MM.1S (cell line): Measurements from ENCODE around the gene PTPRE.

Experiments
- DNase-seq: peaks from one replicate; pipeline ENCODE4 v3.0.0-alpha.2; 2015
- H2AFZ ChIP-seq: fragments of 300-600 bp; sonication (generic); 2 replicates; pipeline ENCODE4 v1.6.0; 2016; ENCODE audit warnings: antibody characterized with exemption, low read length
- H3F3A ChIP-seq: fragments of 300-600 bp; sonication (generic); 2 replicates; pipeline ENCODE4 v1.6.1; 2016; ENCODE audit warnings: mild to moderate bottlenecking, antibody characterized with exemption, low read length, moderate library complexity, mixed read lengths; ENCODE audit not compliant: insufficient read depth
- H3K27ac ChIP-seq: fragments of 300-600 bp; sonication (generic); 2 replicates; pipeline ENCODE4 v1.5.1; 2016; ENCODE audit warnings: mild to moderate bottlenecking, low read length
- H3K27me3 ChIP-seq: fragments of 300-600 bp; sonication (generic); replicated peaks from 2 replicates; pipeline ENCODE4 v1.6.0; 2016; ENCODE audit warnings: low read length; ENCODE audit not compliant: insufficient read depth
- H3K36me3 ChIP-seq: fragments of 300-600 bp; sonication (generic); replicated peaks from 2 replicates; pipeline ENCODE4 v1.6.1; 2016; ENCODE audit warnings: mild to moderate bottlenecking, low read length, mixed read lengths; ENCODE audit not compliant: insufficient read depth
- H3K4me1 ChIP-seq: fragments of 300-600 bp; sonication (generic); 2 replicates; pipeline ENCODE4 v1.6.1; 2016; ENCODE audit warnings: low read length, mixed read lengths
- H3K4me2 ChIP-seq: fragments of 300-600 bp; sonication (generic); 2 replicates; pipeline ENCODE4 v1.6.0; 2016; ENCODE audit warnings: low read depth, low read length
- H3K4me3 ChIP-seq: fragments of 300-600 bp; sonication (generic); 2 replicates; pipeline ENCODE4 v1.5.1; 2016; ENCODE audit warnings: low read length, mixed read lengths
- H3K79me2 ChIP-seq: fragments of 300-600 bp; sonication (generic); 2 replicates; pipeline ENCODE4 v1.6.1; 2016; ENCODE audit warnings: mixed run types, low read length, mixed read lengths
- H3K9ac ChIP-seq: fragments of 300-600 bp; sonication (generic); 2 replicates; pipeline ENCODE4 v1.6.1; 2016; ENCODE audit warnings: low read length, mixed read lengths
- H3K9me2 ChIP-seq: fragments of 300-600 bp; sonication (generic); replicated peaks from 2 replicates; pipeline ENCODE4 v1.6.1; 2016; ENCODE audit warnings: mild to moderate bottlenecking, low read length, mixed read lengths; ENCODE audit not compliant: insufficient read depth
- H3K9me3 ChIP-seq: fragments of 300-600 bp; sonication (generic); replicated peaks from 2 replicates; pipeline ENCODE4 v1.6.1; 2016; ENCODE audit warnings: mild to moderate bottlenecking, low read length, mixed read lengths; ENCODE audit not compliant: insufficient read depth
- H4K20me1 ChIP-seq: fragments of 300-600 bp; sonication (generic); 2 replicates; pipeline ENCODE4 v1.6.1; 2016; ENCODE audit warnings: mild to moderate bottlenecking, low read length, moderate library complexity, mixed read lengths; ENCODE audit not compliant: insufficient read depth
- CTCF ChIP-seq: fragments of 300-600 bp; sonication (generic); IDR thresholded peaks from 2 replicates; pipeline ENCODE4 v1.5.1; 2016; ENCODE audit warnings: antibody characterized with exemption, low read length, mixed read lengths
- EZH2 ChIP-seq: fragments of 300-600 bp; sonication (generic); optimal IDR thresholded peaks from 2 replicates; pipeline ENCODE3; 2017; ENCODE audit warnings: low read depth, mild to moderate bottlenecking, antibody characterized with exemption, low read length, mixed read lengths
- EZH2phosphoT487 ChIP-seq: fragments of 300-600 bp; sonication (generic); IDR thresholded peaks from 2 replicates; pipeline ENCODE4 v1.6.1; 2018; ENCODE audit warnings: antibody characterized with exemption, low read length

PTPRE gene

GRCh38 chr10:127943336-127943910 is 36.5 kb downstream of the PTPRE start:
- Histone ChIP-seq H3K27me3 (no peaks in the 10 kb centered on the region), H3K79me2 (no peaks in the 10 kb centered on the region), H3K9me3 (no peaks in the 10 kb centered on the region), H3F3A (no peaks in the 10 kb centered on the region), H3K4me1 (no peaks in the 10 kb centered on the region), H3K9me2 (no peaks in the 10 kb centered on the region), H3K4me3 (no peak overlapping the region), H4K20me1 (no peaks in the 10 kb centered on the region), H3K9ac (no peak overlapping the region), H3K36me3 (no peaks in the 10 kb centered on the region), H3K4me2 (no peak overlapping the region), H3K27ac (no peak overlapping the region), H2AFZ (no peak overlapping the region)
- DNase-seq = no peak
- TF ChIP-seq CTCF (no peak), EZH2 (no peak), EZH2phosphoT487 (no peak)

DNA sequence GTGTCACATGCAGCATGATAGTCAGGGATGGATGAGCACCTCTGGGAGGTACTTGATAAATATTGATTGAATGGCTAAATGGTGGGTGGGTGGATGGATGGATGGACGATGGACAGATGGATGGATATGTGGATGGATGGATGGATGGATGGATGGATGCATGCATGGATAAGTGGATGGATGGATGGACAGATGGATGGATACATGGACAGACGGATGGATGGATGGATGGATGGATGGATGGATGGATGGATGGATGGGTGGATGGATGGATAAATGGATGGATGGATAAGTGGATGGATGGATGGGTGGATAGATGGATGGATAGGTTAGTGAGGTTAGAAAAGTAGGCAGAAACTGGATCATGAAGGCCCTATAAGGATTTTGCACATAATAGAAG is 37.4 kb downstream of the PTPRE start:
- Histone ChIP-seq H3K27me3 (no peaks in the 10 kb centered on the region), H3K4me3 (no peak overlapping the region), H3F3A (no peaks in the 10 kb centered on the region), H3K27ac (no peak overlapping the region), H3K9ac (no peak overlapping the region), H3K4me1 (no peaks in the 10 kb centered on the region), H2AFZ (no peak overlapping the region), H3K36me3 (no peaks in the 10 kb centered on the region), H3K9me3 (no peaks in the 10 kb centered on the region), H3K79me2 (no peaks in the 10 kb centered on the region), H4K20me1 (no peaks in the 10 kb centered on the region), H3K4me2 (no peak overlapping the region), H3K9me2 (no peaks in the 10 kb centered on the region)
- no peak for DNase-seq
- TF ChIP-seq CTCF (no peak), EZH2 (no peak), EZH2phosphoT487 (no peak)

DNA sequence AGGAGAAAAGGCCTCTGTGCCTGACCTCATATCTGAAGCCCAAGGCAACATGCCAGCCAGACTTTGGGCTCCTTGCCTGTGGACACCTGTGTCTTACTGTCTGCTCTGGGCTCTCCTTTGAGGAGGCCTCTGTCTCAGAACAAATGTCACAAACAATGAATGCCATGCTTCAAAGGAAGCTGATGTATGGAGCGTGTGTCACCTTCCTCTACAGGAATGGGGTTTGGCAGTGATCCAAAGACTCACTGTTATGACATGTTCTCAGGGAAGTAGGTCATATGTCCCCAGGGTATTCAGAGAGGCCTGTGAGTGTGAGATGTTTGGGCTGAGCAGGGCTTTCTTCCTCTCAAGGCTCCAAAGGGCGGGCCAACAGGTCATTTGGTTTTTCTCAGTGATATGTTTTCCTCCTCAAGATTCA is 38.4 kb downstream of the PTPRE start:
- Histone ChIP-seq H3K9ac (no peak overlapping the region), H3K4me1 (no peaks in the 10 kb centered on the region), H3K36me3 (no peaks in the 10 kb centered on the region), H3K27ac (no peak overlapping the region), H3K4me2 (no peak overlapping the region), H2AFZ (no peak overlapping the region), H3K4me3 (no peak overlapping the region), H3K27me3 (no peaks in the 10 kb centered on the region), H3F3A (no peaks in the 10 kb centered on the region), H4K20me1 (no peaks in the 10 kb centered on the region), H3K9me3 (no peaks in the 10 kb centered on the region), H3K9me2 (no peaks in the 10 kb centered on the region), H3K79me2 (no peaks in the 10 kb centered on the region)
- DNase-seq = no peak
- no peak for TF ChIP-seq EZH2
- TF ChIP-seq CTCF = no peak
- TF ChIP-seq EZH2phosphoT487 = no peak
